Fibroblast of mammary gland (primary cell): Measurements from ENCODE around the gene FAM111A.

Experiments used
- DNase-seq: peaks from one replicate; pipeline ENCODE4 v3.0.0-alpha.2; 2010; ENCODE audit warnings: low read depth
- H3K4me3 ChIP-seq: 2 replicates; pipeline ENCODE4 v1.5.1; 2011; ENCODE audit warnings: low read depth, mild to moderate bottlenecking, low read length, moderate library complexity; ENCODE audit not compliant: control insufficient read depth
- CTCF ChIP-seq: conservative IDR thresholded peaks from 2 replicates; pipeline ENCODE4 v1.5.1; 2011; ENCODE audit warnings: low read depth, low read length, inconsistent platforms; ENCODE audit not compliant: control insufficient read depth, insufficient read depth

FAM111A gene

DNA sequence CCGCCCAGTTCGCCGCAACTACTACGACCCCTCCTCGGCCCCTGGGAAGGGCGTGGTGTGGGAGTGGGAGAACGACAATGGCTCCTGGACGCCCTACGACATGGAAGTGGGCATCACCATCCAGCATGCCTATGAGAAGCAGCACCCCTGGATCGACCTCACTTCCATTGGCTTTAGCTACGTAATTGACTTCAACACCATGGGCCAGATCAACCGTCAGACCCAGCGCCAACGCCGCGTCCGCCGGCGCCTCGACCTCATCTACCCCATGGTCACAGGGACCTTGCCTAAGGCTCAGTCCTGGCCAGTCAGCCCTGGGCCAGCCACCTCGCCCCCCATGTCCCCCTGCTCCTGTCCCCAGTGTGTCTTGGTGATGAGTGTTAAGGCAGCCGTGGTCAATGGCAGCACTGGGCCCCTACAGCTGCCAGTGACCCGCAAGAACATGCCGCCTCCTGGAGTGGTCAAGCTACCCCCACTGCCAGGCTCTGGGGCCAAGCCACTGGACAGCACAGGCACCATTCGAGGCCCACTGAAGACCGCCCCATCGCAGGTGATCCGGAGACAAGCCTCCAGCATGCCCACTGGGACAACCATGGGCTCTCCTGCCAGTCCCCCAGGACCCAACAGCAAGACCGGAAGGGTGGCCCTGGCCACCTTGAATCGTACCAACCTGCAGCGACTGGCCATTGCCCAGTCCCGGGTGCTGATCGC is 39.2 kb downstream of the FAM111A start:
- no peak for DNase-seq
- H3K4me3 ChIP-seq, result no peak overlapping the region
- TF ChIP-seq CTCF, result no peak

- peak; percentile 8 for TF ChIP-seq CTCF
- no peak for DNase-seq
These were observed 39.9 kb downstream of the FAM111A start for GRCh38 chr11:59182457-59183151.

GRCh38 chr11:59183771-59184170 is 41.1 kb downstream of the FAM111A start:
- no peak overlapping the region for H3K4me3 ChIP-seq
- no peak for TF ChIP-seq CTCF
- DNase-seq, result peak; percentile 58

More at GRCh38 chr11:59182457-59183151, 39.9 kb downstream of the FAM111A start:
- no peak overlapping the region for H3K4me3 ChIP-seq

DNA sequence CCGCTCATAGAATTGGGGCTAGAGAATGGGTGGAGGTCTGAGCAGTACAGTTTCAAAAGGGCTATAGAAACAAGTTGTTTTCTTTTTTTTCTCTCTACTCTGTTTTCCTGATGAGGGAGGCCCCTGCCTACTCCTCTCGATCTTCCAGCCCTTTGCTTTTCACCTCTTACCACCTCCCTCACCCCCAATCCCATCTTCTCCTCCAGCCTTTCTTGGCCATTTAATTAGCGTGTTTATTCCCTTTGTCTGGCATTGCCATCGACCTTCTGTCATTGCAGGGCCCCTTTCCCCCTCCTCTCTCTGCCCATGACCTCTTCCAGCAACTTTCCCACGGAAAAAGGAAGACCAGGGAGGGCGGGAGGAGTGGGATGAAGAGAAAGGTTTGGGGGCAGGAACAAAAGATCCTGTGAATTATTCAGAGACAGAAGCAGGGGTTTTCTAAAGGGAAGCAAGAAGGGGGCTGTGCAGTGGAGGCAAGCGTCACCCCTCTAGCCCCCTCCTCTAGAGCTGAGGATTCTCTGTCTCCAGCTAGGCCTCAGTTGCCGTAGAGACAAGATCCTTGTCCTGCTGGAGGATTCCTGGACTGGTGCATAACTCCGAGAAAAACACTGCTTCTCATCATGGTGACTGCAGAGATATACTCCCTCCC is 42.2 kb downstream of the FAM111A start:
- TF ChIP-seq CTCF, result no peak
- H3K4me3 ChIP-seq, result no peak overlapping the region
- no peak for DNase-seq

DNA sequence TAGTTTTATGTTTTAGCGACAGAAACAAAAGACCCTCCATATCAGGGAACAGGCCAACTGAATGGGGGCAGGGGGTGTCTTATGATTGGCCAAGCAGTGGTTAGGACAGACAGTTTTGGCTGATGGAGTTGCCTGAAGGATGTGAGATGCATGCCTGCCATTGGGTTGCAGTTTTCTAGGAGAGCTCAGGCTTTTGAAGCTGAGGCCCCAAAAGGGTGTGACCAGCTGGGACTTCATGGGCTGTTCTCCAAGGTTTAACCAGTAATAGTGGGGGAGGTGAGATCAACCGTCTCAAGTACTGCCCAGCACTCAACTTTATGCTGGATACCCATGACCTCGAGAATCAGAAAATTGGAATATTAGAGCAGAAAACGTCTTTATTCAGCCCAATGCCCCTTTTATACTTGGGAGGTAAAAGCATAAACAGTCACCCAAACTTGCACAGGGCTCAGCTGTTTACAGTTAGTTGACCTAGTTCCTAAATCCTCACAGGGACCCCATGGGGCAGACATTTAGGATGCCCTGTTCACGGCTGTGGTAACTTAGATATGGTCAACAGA is 42.8 kb downstream of the FAM111A start:
- TF ChIP-seq CTCF, result no peak
- no peak overlapping the region for H3K4me3 ChIP-seq
- DNase-seq, result no peak

GRCh38 chr11:59186130-59186594 is 43.5 kb downstream of the FAM111A start:
- no peak for DNase-seq
- TF ChIP-seq CTCF, result peak; percentile 55
- no peak overlapping the region for H3K4me3 ChIP-seq
